22Rv1 (cell line): ENCODE measurements around the gene IL1RL1.
"Not testable (repeated sequence)": the region's sequence is repeated elsewhere in the genome, so short reads cannot be mapped to it uniquely, and the experiment has no call there.

Experiments
- H3K27ac ChIP-seq: fragments of 450-650 bp; 2 replicates; pipeline ENCODE4 v1.5.1; 2017
- ZFX ChIP-seq: fragments of 450-650 bp; IDR thresholded peaks from 2 replicates; pipeline ENCODE4 v1.6.1; 2017; ENCODE audit warnings: antibody characterized with exemption, borderline replicate concordance
- TF ChIP-seq, protein P1 (sequence below): fragments of 450-650 bp; IDR thresholded peaks from 2 replicates; pipeline ENCODE4 v1.5.1; 2017; ENCODE audit warnings: mild to moderate bottlenecking

Gene IL1RL1

DNA sequence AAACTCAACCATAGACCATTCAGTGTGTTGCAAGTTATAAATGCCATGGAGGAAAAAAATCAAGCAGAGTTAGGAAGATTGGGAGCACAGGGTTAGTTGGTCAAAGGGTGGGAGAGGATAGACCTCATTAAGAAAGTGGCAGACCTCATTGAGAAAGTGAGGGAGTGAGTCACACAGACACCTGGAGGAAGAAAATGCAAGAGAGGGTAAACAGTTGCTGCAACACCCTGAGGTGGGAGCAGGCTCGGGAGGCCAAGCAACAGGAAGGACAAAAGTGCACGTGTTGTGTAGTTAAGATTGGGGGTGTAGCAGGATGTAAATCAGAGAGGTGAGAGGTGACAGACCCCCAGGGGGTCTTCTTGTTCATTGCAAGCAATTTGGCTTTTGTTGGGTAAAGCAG lies 6.4 kb downstream of the IL1RL1 start:
- H3K27ac ChIP-seq: no peak overlapping the region
- no peak for TF ChIP-seq ZFX
- TF ChIP-seq, protein P1, sequence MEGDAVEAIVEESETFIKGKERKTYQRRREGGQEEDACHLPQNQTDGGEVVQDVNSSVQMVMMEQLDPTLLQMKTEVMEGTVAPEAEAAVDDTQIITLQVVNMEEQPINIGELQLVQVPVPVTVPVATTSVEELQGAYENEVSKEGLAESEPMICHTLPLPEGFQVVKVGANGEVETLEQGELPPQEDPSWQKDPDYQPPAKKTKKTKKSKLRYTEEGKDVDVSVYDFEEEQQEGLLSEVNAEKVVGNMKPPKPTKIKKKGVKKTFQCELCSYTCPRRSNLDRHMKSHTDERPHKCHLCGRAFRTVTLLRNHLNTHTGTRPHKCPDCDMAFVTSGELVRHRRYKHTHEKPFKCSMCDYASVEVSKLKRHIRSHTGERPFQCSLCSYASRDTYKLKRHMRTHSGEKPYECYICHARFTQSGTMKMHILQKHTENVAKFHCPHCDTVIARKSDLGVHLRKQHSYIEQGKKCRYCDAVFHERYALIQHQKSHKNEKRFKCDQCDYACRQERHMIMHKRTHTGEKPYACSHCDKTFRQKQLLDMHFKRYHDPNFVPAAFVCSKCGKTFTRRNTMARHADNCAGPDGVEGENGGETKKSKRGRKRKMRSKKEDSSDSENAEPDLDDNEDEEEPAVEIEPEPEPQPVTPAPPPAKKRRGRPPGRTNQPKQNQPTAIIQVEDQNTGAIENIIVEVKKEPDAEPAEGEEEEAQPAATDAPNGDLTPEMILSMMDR: no peak

DNA sequence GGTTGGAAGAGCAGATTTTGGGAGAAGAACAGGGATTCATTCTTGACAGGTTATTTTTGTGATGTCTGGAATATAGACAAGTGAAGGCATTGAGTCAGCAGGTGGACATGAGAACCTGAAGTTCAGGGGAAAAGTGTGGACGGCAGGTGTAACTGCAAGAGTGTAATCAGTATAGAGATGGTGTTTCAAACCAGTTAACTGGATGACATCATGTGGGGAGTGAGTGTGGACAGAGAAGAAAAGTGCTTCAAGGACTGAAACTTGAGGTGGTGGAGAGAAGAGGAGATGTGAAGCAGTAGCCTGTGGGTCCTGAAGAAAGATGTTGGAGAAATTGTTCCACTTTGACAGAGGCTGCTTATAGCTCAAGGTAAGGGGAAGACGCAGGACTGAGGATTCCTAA lies 7.1 kb downstream of the IL1RL1 start:
- no peak overlapping the region for H3K27ac ChIP-seq
- TF ChIP-seq, protein P1: no peak
- TF ChIP-seq ZFX: no peak

DNA sequence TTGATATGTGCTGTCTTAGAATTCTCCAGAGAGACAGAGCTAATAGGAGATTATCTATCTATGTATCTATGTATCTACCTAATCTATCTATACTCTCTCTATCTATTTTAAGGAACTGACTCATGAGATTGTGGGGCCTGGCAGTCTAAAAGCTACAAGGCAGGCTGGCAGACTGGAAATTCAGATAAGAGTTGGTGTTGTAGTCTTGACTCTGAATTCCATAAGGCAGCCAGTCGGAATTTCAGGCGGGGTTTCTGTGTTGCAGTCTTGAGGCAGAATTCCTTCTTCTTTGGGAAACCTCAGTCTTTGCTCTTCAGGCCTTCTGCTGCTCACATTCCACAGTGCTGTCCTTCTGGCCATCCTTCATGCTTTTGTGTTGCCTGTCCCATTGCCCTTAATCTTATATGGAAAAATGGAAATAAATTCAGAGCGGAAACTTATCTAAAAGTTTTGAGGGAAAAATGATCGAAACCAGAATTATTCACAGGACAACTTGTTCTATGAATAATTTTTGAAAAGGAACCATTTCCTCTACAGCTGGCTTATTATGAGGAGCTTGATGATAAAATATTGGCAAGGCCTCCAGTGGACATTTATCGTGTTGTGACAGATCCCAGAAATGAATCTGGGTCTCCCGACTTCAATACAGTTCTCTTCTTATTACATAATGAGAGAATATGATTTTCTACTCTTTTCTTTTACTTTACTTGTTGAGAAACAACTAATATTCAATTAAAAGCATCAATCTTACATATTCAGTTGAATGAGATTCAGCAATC lies 10.8 kb downstream of the IL1RL1 start:
- no peak overlapping the region for H3K27ac ChIP-seq
- no peak for TF ChIP-seq ZFX
- TF ChIP-seq, protein P1: no peak

DNA sequence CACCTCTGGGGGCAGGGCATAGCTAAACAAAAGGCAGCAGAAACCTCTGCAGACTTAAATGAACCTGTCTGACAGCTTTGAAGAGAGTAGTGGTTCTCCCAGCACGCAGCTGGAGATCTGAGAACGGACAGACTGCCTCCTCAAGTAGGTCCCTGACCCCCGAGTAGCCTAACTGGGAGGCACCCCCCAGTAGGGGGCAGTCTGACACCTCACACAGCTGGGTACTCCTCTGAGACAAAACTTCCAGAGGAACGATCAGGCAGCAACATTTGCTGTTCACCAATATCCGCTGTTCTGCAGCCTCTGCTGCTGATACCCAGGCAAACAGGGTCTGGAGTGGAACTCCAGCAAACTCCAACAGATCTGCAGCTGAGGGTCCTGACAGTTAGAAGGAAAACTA lies 13.6 kb downstream of the IL1RL1 start:
- H3K27ac ChIP-seq: not testable (repeated sequence)

DNA sequence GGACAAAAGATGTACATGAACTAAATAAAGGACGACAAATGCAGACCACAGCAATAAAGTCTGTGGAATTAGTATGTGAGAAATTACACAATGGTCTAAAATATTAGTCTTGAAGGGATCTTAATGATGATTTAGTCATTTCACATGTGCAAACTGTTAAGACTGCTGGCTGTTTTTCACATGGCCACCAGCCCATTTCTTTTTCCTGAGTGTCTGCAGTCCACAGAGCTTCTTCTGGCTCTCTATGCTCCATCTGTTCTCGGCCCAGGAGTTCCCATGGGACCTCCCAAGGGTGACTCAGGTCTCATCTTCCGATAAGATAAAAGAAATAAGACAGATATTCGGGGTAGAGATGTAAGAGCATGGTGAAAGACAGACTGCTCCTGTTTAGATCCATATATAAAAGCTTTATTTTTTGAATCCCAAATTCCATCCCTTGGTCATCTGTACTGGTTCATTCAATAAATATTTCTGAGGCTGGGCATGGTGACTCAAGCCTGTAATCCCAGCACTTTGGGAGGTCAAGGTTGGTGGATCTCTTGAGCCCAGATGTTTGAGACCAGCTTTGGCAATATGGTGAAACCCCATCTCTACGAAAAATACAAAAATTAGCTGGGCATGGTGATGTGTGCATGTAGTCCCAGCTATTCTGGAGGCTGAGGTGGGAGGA lies 20.1 kb downstream of the IL1RL1 start:
- TF ChIP-seq, protein P1: no peak
- no peak for TF ChIP-seq ZFX

GRCh38 chr2:102334486-102334885 lies 23.1 kb downstream of the IL1RL1 start:
- no peak for TF ChIP-seq ZFX
- TF ChIP-seq, protein P1: no peak
- H3K27ac ChIP-seq: no peak overlapping the region

More for the DNA sequence above, 20.1 kb downstream of the IL1RL1 start:
- no peak overlapping the region for H3K27ac ChIP-seq

- no peak overlapping the region for H3K27ac ChIP-seq
- TF ChIP-seq, protein P1: no peak
- TF ChIP-seq ZFX: no peak
Observed at GRCh38 chr2:102335871-102336366, 24.6 kb downstream of the IL1RL1 start.
